Thyroid gland (tissue), 4 donors: ENCODE results near the gene CASP3.

Source experiments
- CTCF ChIP-seq, 6 experiments: fragments of 200-600 bp in 3 of 6; fragments of 450-650 bp in 3 of 6; sonication (generic) in 3 of 6; IDR thresholded peaks; one replicate each; pipeline ENCODE4 v1.5.1; 2016 to 2019; ENCODE audit warnings: antibody characterized with exemption in 6 of 6, mild to moderate bottlenecking in 2 of 6, inconsistent platforms in 1 of 6, moderate library complexity in 1 of 6
- POLR2A ChIP-seq, 2 donors: fragments of 450-650 bp; IDR thresholded peaks; one replicate each; pipeline ENCODE4 v1.6.1; 2017; ENCODE audit warnings: antibody characterized with exemption in 2 of 2, mild to moderate bottlenecking in 2 of 2, moderate library complexity in 1 of 2

DNA sequence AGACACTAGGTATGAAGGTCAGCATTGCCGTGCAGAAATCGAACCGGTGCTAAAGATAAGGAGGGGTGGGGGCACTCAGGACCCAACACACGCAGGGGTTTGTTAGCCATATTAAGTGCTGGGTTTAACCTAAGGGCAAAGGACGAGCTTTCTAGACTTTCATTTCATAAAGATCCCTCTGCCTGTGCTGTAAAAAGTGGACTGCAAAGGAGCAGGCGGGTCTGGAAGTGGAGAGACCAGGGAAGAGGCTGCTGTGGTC is 1.3 kb downstream of the CASP3 start:
- no peak for TF ChIP-seq CTCF (IDR thresholded peaks at IDR 0.05)
- TF ChIP-seq POLR2A (IDR thresholded peaks at IDR 0.05) = no peak
